Hepatocyte (in vitro differentiated cells): ENCODE data around the gene TRAM2.

Experiments
- CTCF ChIP-seq: fragments of 200-600 bp; sonication (generic); IDR thresholded peaks from 2 replicates; pipeline ENCODE4 v1.5.1; 2016; ENCODE audit warnings: antibody characterized with exemption, mild to moderate bottlenecking; ENCODE audit not compliant: poor library complexity
- EZH2phosphoT487 ChIP-seq: fragments of 200-600 bp; sonication (generic); IDR thresholded peaks from one replicate; pipeline ENCODE4 v1.6.1; 2018; ENCODE audit warnings: antibody characterized with exemption, mild to moderate bottlenecking, low read depth, moderate library complexity; ENCODE audit not compliant: unreplicated experiment, severe bottlenecking

- no peak for TF ChIP-seq EZH2phosphoT487
- no peak for TF ChIP-seq CTCF
Observed at GRCh38 chr6:52555518-52556233, 21.2 kb downstream of the TRAM2 start.
